ENCODE data around the gene SETX.
"Not testable (repeated sequence)": the region's sequence is repeated elsewhere in the genome, so short reads cannot be mapped to it uniquely, and the experiment has no call there.

The SETX gene

GRCh38 chr9:132283165-132283564, 71.6 kb downstream of the SETX start:
- Histone ChIP-seq H3K4me3 (replicated peaks; ENCODE audit: insufficient read depth, low read length) (no peak overlapping the region), H3K27ac (replicated peaks) (no peak overlapping the region), H3K27me3 (ENCODE audit: insufficient read depth, poor library complexity, severe bottlenecking) (no peaks in the 10 kb centered on the region)
- DNase-seq (ENCODE audit: low read depth in 1 of 2, low spot score in 1 of 2): no peak
- TF ChIP-seq GABPA (IDR thresholded peaks at IDR 0.05; ENCODE audit: low read depth) (no peak), POLR2AphosphoS5 (IDR thresholded peaks at IDR 0.05; ENCODE audit: low read depth) (no peak), REST (IDR thresholded peaks at IDR 0.05; ENCODE audit: insufficient replicate concordance, low read depth) (no peak), SPI1 (IDR thresholded peaks at IDR 0.05; ENCODE audit: borderline replicate concordance, low read depth) (no peak), CTCF (IDR thresholded peaks at IDR 0.05; ENCODE audit: insufficient read depth, low read length) (no peak)

GRCh38 chr9:132274861-132275260, 79.9 kb downstream of the SETX start:
- no peak for DNase-seq (ENCODE audit: low read depth in 1 of 2, low spot score in 1 of 2)
- Histone ChIP-seq H3K4me3 (replicated peaks; ENCODE audit: insufficient read depth, low read length) (no peak overlapping the region), H3K27ac (replicated peaks) (no peak overlapping the region), H3K27me3 (ENCODE audit: insufficient read depth, poor library complexity, severe bottlenecking) (no peaks in the 10 kb centered on the region)
- TF ChIP-seq GABPA (IDR thresholded peaks at IDR 0.05; ENCODE audit: low read depth): no peak
- TF ChIP-seq REST (IDR thresholded peaks at IDR 0.05; ENCODE audit: insufficient replicate concordance, low read depth): no peak
- TF ChIP-seq POLR2AphosphoS5 (IDR thresholded peaks at IDR 0.05; ENCODE audit: low read depth): no peak
- TF ChIP-seq SPI1 (IDR thresholded peaks at IDR 0.05; ENCODE audit: borderline replicate concordance, low read depth): no peak
- TF ChIP-seq CTCF (IDR thresholded peaks at IDR 0.05; ENCODE audit: insufficient read depth, low read length): no peak

- not testable (repeated sequence) for DNase-seq (ENCODE audit: low read depth in 1 of 2, low spot score in 1 of 2); H3K27ac ChIP-seq (replicated peaks); H3K27me3 ChIP-seq (ENCODE audit: insufficient read depth, poor library complexity, severe bottlenecking); H3K4me3 ChIP-seq (replicated peaks; ENCODE audit: insufficient read depth, low read length)
Observed at GRCh38 chr9:132269704-132270516, 84.9 kb downstream of the SETX start.

- no peak for TF ChIP-seq POLR2AphosphoS5 (IDR thresholded peaks at IDR 0.05; ENCODE audit: low read depth)
- TF ChIP-seq CTCF (IDR thresholded peaks at IDR 0.05; ENCODE audit: insufficient read depth, low read length): peak; percentile 80
- Histone ChIP-seq H3K4me3 (replicated peaks; ENCODE audit: insufficient read depth, low read length) (no peak overlapping the region), H3K27me3 (ENCODE audit: insufficient read depth, poor library complexity, severe bottlenecking) (no peaks in the 10 kb centered on the region), H3K27ac (replicated peaks) (no peak overlapping the region)
- DNase-seq (ENCODE audit: low read depth in 1 of 2, low spot score in 1 of 2): peak in 1 of 2 experiments; percentile 66
Observed at GRCh38 chr9:132268725-132269352, 85.9 kb downstream of the SETX start.
